Mesendoderm (in vitro differentiated cells): ENCODE data around the gene CCNDBP1.

Source experiments
- DNase-seq: peaks from one replicate; pipeline ENCODE4 v3.0.0; 2013
- H2AK5ac ChIP-seq: 2 replicates; pipeline ENCODE4 v1.6.1; 2013; ENCODE audit warnings: low read length, inconsistent platforms
- H2BK120ac ChIP-seq: 2 replicates; pipeline ENCODE4 v1.6.1; 2013; ENCODE audit warnings: low read depth, mild to moderate bottlenecking, low read length, moderate library complexity, mixed read lengths
- H2BK15ac ChIP-seq: replicated peaks from 2 replicates; pipeline ENCODE4 v1.6.1; 2013; ENCODE audit warnings: low read depth, mild to moderate bottlenecking, moderate library complexity
- H2BK5ac ChIP-seq: 2 replicates; pipeline ENCODE4 v1.6.1; 2013; ENCODE audit warnings: low read length, inconsistent platforms
- H3K18ac ChIP-seq: 2 replicates; pipeline ENCODE4 v1.6.1; 2013; ENCODE audit warnings: mild to moderate bottlenecking, low read length, mixed read lengths
- H3K23ac ChIP-seq: one replicate; pipeline ENCODE4 v1.6.1; 2013; ENCODE audit warnings: low read length
- H3K27ac ChIP-seq: 2 replicates; pipeline ENCODE4 v1.5.1; 2013; ENCODE audit warnings: low read depth, mild to moderate bottlenecking, inconsistent platforms, low read length, moderate library complexity
- H3K27me3 ChIP-seq: 2 replicates; pipeline ENCODE4 v1.6.1; 2013; ENCODE audit warnings: low read length, control low read depth, mild to moderate bottlenecking, inconsistent platforms; ENCODE audit not compliant: insufficient read depth, poor library complexity
- H3K36me3 ChIP-seq: 2 replicates; pipeline ENCODE4 v1.6.1; 2013; ENCODE audit warnings: low read length, inconsistent platforms; ENCODE audit not compliant: control insufficient read depth, insufficient read depth
- H3K4ac ChIP-seq: one replicate; pipeline ENCODE4 v1.6.1; 2013; ENCODE audit warnings: low read depth, mild to moderate bottlenecking, low read length, moderate library complexity
- H3K4me1 ChIP-seq: 2 replicates; pipeline ENCODE4 v1.6.1; 2013; ENCODE audit warnings: low read depth, low read length, inconsistent platforms; ENCODE audit not compliant: control insufficient read depth
- H3K4me2 ChIP-seq: 2 replicates; pipeline ENCODE4 v1.6.1; 2013; ENCODE audit warnings: low read length
- H3K4me3 ChIP-seq: 2 replicates; pipeline ENCODE4 v1.5.1; 2013; ENCODE audit warnings: mild to moderate bottlenecking, low read length
- H3K56ac ChIP-seq: one replicate; pipeline ENCODE4 v1.6.1; 2013; ENCODE audit warnings: low read length
- H3K79me1 ChIP-seq: 2 replicates; pipeline ENCODE4 v1.6.1; 2013; ENCODE audit warnings: low read length, inconsistent platforms
- H3K79me2 ChIP-seq: 2 replicates; pipeline ENCODE4 v1.6.1; 2013; ENCODE audit warnings: mild to moderate bottlenecking, low read length; ENCODE audit not compliant: control insufficient read depth, insufficient read depth
- H3K9ac ChIP-seq: 2 replicates; pipeline ENCODE4 v1.6.1; 2013; ENCODE audit warnings: low read length, inconsistent platforms
- H4K5ac ChIP-seq: one replicate; pipeline ENCODE4 v1.6.1; 2013; ENCODE audit warnings: low read length
- H4K8ac ChIP-seq: one replicate; pipeline ENCODE4 v1.6.1; 2013; ENCODE audit warnings: low read depth, mild to moderate bottlenecking, control low read depth, low read length, moderate library complexity
- WGBS: extraction: QIAGEN DNeasy Blood & Tissue Kit; methylation state at CpG from one replicate; pipeline ENCODE4 v1.1.7; 2013; ENCODE audit warnings: low lambda C conversion rate, missing lambda C conversion rate; ENCODE audit not compliant: insufficient coverage; ENCODE audit errors: extremely low coverage; 5-methylcytosine and 5-hydroxymethylcytosine counted together

CCNDBP1 gene

GRCh38 chr15:43214169-43214568, 29.0 kb downstream of the CCNDBP1 start:
- H4K5ac ChIP-seq: no peak overlapping the region
- WGBS: no CpG with 5 or more reads among the region's 8 CpGs
- H2AK5ac ChIP-seq: no peak overlapping the region
- no peak overlapping the region for H3K27ac ChIP-seq
- no peak overlapping the region for H3K4ac ChIP-seq
- no peak overlapping the region for H2BK5ac ChIP-seq
- peaks cover 2% of the 10 kb centered on the region for H3K4me1 ChIP-seq
- H2BK120ac ChIP-seq: no peak overlapping the region
- H3K4me2 ChIP-seq: no peak overlapping the region
- no peak overlapping the region for H3K4me3 ChIP-seq
- H3K36me3 ChIP-seq: no peaks in the 10 kb centered on the region
- H3K23ac ChIP-seq: no peak overlapping the region
- H3K79me2 ChIP-seq: no peaks in the 10 kb centered on the region
- no peaks in the 10 kb centered on the region for H3K27me3 ChIP-seq
- H3K9ac ChIP-seq: no peak overlapping the region
- DNase-seq: no peak
- no peaks in the 10 kb centered on the region for H3K79me1 ChIP-seq
- no peak overlapping the region for H3K56ac ChIP-seq
- H4K8ac ChIP-seq: no peak overlapping the region
- no peak overlapping the region for H3K18ac ChIP-seq
- H2BK15ac ChIP-seq: no peak overlapping the region

- Histone ChIP-seq H2BK5ac (no peak overlapping the region), H2BK15ac (no peak overlapping the region), H3K27ac (no peak overlapping the region), H3K36me3 (no peaks in the 10 kb centered on the region), H2BK120ac (no peak overlapping the region), H3K9ac (no peak overlapping the region), H3K79me1 (no peaks in the 10 kb centered on the region), H4K8ac (no peak overlapping the region), H3K18ac (no peak overlapping the region), H2AK5ac (no peak overlapping the region), H3K23ac (no peak overlapping the region), H3K4ac (no peak overlapping the region), H3K79me2 (no peaks in the 10 kb centered on the region), H4K5ac (no peak overlapping the region), H3K4me1 (peaks cover 2% of the 10 kb centered on the region), H3K56ac (no peak overlapping the region), H3K4me2 (no peak overlapping the region), H3K4me3 (no peak overlapping the region), H3K27me3 (no peaks in the 10 kb centered on the region)
- no CpG with 5 or more reads among the region's 6 CpGs for WGBS
- DNase-seq: no peak
These were observed 29.5 kb downstream of the CCNDBP1 start for GRCh38 chr15:43214592-43215295.

DNA sequence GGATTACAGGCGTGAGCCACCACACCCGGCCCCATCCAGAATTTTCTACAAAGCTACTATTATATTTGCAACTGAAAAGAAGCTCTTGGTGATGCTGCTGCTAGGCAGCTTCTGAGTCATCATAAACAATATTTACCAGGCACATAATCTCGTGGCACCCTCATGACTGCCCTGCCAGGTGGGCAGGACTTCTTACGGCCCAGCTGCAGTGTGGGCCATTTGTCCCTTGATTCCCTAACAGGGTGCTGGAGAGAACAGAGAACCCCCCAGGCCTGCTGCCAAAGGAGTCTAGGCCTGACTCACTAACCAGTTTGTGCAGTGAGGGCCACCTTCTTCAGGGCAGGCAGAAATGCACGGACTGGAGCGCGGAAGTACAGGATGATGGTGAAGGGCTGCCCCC, 30.8 kb downstream of the CCNDBP1 start:
- no peak for DNase-seq
- Histone ChIP-seq H2BK5ac (no peak overlapping the region), H3K27me3 (no peaks in the 10 kb centered on the region), H2BK15ac (no peak overlapping the region), H4K5ac (no peak overlapping the region), H3K79me1 (no peaks in the 10 kb centered on the region), H3K4me3 (no peak overlapping the region), H3K4ac (no peak overlapping the region), H3K4me2 (no peak overlapping the region), H3K23ac (no peak overlapping the region), H3K18ac (no peak overlapping the region), H3K56ac (no peak overlapping the region), H3K4me1 (peaks cover 2% of the 10 kb centered on the region), H3K36me3 (no peaks in the 10 kb centered on the region), H2AK5ac (no peak overlapping the region), H3K79me2 (no peaks in the 10 kb centered on the region), H4K8ac (no peak overlapping the region), H3K27ac (no peak overlapping the region), H2BK120ac (no peak overlapping the region), H3K9ac (no peak overlapping the region)
- no CpG with 5 or more reads among the region's 7 CpGs for WGBS

GRCh38 chr15:43218908-43219706, 33.9 kb downstream of the CCNDBP1 start:
- DNase-seq: peak; percentile 88
- no CpG with 5 or more reads among the region's 13 CpGs for whole genome bisulfite sequencing
- Histone ChIP-seq H3K4me3 (no peak overlapping the region), H2AK5ac (no peak overlapping the region), H2BK5ac (no peak overlapping the region), H3K27ac (no peak overlapping the region), H2BK120ac (no peak overlapping the region), H3K23ac (no peak overlapping the region), H3K9ac (no peak overlapping the region), H3K4ac (no peak overlapping the region), H4K8ac (no peak overlapping the region), H3K4me2 (no peak overlapping the region), H3K4me1 (peaks cover 2% of the 10 kb centered on the region), H3K79me2 (no peaks in the 10 kb centered on the region), H2BK15ac (no peak overlapping the region), H3K79me1 (no peaks in the 10 kb centered on the region), H4K5ac (no peak overlapping the region), H3K56ac (peak overlapping the region; percentile 18), H3K36me3 (no peaks in the 10 kb centered on the region), H3K27me3 (no peaks in the 10 kb centered on the region), H3K18ac (no peak overlapping the region)

DNA sequence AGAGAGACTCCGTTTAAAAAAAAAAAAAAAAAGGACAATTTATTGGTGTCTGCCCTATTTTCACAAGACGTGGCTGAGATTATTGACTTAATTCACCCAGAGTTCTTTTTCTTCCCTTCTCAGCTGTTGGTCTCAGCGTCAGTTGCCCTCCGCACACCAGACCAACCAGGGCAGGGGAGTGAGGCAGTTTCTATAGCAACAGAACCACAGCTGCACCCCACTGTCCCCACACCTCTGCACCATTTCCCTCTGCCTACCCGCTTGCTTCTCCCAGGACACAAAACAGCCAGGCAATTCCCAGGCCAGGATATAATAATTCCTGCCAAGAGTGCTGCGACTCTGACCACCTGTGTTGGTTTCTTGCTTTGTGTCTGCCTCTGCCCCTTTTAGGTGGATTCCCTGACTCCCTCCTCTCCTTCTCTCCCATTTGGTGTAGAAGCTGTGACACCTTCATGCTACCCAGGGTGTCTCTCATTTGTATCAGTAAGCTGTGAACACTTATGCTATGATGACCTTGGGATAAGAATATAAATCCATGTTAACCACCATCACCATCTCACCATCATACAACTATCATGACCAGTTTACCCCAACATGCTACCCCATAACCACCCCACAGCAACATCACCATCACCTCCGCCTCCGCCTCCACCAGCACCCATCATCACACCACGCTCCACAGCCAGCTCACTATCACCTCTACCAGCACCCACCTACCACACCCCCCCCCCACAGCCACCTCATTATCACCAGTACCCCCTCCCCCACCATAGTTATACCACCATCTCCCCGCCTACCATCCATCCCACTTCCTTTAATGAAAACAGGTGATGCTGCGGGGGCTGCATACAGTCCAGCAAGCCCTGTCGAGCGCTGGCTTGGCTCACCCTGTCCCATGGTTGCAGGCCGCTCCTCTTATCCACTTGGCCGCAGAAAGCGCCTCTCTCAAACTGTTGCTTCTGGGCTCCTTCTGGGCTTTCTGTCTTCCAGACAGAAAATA, 35.0 kb downstream of the CCNDBP1 start:
- 100% methylated on average over 2 of the region's 16 CpGs for WGBS
- Histone ChIP-seq H3K27me3 (no peaks in the 10 kb centered on the region), H3K23ac (no peak overlapping the region), H3K56ac (no peak overlapping the region), H2BK5ac (no peak overlapping the region), H2BK15ac (no peak overlapping the region), H3K79me1 (no peaks in the 10 kb centered on the region), H3K36me3 (no peaks in the 10 kb centered on the region), H2AK5ac (no peak overlapping the region), H4K8ac (no peak overlapping the region), H3K18ac (no peak overlapping the region), H3K4me3 (no peak overlapping the region), H2BK120ac (no peak overlapping the region), H3K79me2 (no peaks in the 10 kb centered on the region), H4K5ac (no peak overlapping the region), H3K4me2 (no peak overlapping the region), H3K4me1 (peaks cover 2% of the 10 kb centered on the region), H3K4ac (no peak overlapping the region), H3K27ac (no peak overlapping the region), H3K9ac (no peak overlapping the region)
- no peak for DNase-seq
